ENCODE measurements around the gene MAGI2.

Gene MAGI2

DNA sequence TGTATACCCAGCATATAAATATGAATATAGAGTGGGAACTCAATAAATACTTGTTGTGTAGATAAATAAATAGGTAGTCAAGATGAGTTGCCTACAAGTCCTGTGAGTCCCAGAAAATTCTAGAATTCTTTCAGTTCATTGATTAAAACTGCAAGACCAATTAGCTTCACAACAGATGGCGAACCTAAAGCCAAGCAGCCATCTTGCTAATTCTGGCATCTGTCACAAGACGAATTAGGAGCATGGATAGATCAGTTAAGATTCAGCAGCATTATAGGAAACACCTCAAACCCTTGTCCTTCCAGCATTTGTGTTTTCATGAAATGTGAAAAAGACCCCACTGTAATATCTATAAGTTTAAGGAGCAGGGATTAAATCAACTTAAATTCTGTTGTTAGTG is 552.7 kb downstream of the MAGI2 start:
- Histone ChIP-seq H3K4me3 (no peak overlapping the region), H3K27ac (no peak overlapping the region)

DNA sequence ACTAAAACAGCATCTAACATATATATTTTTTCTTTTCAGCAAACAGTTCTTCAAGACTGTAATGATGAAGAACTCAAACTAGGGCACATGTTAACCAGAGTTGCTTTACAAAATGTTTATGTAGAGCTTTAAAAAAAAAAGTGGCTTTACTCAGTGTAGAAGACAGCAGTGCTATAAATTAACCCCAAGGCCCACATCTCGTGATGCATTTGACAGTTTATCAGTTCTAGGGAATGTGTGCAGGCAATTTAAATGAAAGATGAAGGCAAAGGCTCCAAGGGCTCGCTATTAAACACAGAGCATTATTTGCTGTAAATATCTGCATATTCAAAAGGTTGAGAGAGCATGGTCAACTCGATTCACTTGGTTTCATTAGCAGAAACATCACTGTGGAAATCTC is 558.1 kb downstream of the MAGI2 start:
- H3K27ac ChIP-seq: no peak overlapping the region
- H3K4me3 ChIP-seq: no peak overlapping the region

DNA sequence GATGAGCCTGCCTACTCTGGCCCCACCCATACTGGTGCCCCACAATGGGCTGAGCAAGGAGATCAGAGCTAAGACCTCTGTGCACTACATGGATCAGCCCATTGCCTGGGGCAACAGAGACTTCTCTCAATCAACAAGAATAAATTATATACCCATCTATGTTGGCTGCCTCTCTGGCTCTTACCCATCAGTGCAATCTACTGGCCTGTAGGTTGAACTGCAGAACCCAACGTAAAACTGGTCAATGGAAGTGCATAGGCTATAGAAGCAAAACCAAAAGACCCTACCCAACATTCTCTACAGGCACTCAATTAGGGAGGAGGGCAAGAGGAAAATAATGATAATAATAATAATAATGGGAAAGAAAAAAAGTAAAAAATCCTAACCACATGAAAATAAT is 574.3 kb downstream of the MAGI2 start:
- H3K27ac ChIP-seq: no peak overlapping the region
- H3K4me3 ChIP-seq: no peak overlapping the region

DNA sequence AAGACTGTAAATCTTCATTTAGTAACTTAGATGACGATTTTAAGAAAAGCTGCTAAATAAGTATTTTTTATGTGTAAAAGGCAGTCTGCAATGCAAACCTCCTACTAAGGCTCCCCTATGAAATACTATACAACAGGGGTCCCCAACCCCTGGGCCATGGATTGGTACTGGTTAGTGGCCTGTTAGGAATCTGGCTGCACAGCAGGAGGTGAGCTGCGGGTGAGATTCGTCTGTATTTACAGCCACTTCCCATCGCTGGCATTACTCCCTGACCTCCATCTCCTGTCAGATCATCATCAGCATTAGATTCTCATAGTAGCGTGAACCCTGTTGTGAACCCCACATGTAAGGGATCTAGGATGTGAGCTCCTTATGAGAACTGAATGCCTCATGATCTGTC is 580.4 kb downstream of the MAGI2 start:
- H3K27ac ChIP-seq: no peak overlapping the region
- H3K4me3 ChIP-seq: no peak overlapping the region

DNA sequence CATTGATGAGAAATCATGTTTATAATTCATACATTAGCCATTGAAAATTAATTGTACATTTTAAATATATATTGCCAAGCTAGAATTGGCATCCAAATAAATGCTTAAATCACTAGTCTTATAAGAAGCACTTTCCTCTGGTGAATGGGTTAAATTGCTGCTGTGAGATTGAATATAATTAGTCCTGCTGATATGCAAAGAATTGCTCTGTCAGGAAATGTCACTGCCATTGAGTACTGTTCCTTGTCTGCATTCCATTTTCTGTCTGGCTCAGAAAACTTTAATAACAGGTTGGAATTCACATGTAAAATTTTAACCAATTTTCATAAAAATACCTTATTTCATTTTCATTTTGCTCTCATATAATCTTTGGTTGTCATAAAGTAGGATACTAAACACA is 589.1 kb downstream of the MAGI2 start:
- H3K27ac ChIP-seq: no peak overlapping the region
- no peak overlapping the region for H3K4me3 ChIP-seq

DNA sequence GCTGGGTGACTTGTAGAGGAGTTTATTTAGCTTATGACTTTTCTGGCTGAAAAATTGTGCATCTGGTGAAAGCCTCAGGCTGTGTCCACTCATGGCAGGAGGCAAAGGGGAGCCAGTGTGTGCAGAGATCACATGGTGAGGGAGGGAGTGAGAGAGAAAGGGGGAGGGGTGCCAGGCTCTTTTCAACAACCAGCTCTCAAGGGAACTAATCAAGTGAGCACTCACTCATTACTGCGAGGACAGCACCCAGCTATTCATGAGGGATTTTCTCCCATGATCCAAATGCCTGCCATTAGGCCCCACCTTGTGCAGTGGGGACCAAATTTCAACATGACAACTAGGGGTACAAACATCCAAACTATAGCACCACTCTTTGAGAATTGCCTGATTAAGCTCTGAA is 590.2 kb downstream of the MAGI2 start:
- Histone ChIP-seq H3K27ac (no peak overlapping the region), H3K4me3 (no peak overlapping the region)

DNA sequence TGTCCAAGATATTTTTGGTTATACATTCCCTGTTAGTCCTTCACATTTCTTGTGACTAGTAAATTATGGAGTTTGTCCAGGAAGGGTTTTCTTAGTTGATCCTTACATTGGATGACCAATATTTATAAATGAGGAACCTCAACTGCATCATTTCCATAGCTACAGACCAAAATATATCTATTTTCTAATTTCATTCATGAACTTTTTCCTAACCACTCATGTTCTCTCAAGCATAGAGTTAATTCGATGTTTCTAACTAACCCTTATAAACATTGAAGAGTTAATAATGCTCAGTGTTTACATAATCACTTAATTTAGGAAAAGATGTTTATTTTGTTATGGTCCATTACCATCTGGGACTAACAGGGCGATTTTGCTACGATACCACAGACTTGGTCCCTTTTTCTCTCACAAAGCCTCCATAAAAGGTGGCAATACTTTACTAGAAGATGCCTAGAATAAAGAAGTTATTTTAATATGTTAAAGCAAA is 591.0 kb downstream of the MAGI2 start:
- H3K4me3 ChIP-seq: no peak overlapping the region

DNA sequence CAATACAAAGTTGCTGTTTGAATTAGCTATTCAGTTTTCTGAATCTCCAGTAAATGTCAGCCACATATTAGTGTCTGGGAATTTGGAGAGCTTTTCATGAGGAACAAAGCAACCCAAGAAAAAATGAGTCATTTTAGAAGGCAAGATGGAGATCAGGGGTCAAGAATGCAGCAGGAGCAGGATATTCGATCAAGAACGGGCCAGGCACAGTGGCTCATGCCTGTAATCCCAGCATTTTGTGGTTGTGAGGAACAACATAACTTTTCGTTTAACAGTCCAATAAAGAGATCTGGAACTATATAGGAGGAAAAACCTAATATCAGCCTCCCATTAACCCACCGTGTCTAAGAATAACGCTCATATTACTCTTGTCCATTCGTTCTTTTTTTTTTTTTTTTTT is 600.5 kb downstream of the MAGI2 start:
- H3K27ac ChIP-seq: no peak overlapping the region
- no peak overlapping the region for H3K4me3 ChIP-seq

More for the DNA sequence above, 591.0 kb downstream of the MAGI2 start:
- H3K27ac ChIP-seq: no peak overlapping the region

DNA sequence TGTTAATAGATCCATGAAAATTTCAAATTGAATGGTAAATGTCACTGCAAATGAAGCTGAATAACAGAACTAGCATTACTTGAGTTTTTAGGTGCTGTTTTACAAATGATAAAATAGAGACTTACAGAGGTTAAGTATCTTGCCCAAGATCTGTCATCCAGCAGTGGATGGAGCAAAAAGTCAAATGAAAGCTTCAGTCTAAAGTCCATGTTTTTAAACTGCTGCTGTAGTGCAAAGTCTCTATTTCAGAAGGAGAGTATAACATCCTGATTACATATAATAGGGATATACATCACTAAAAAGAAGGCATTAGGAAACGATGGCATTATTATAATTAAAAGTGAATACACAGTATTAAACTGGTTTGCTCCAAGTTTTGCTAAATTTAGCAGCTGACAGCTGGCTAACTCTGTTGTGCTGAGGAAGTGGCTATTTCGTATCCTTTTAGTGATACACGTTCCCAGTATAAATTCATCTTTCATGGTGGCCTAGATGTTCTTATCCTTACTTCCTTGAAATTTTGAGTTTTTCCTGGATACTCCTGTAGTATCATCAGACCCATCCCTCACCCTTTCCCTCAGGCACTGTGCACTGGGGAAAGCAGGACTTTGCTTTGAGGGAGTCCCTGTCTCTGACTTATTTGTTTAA is 603.2 kb downstream of the MAGI2 start:
- no peak overlapping the region for H3K27ac ChIP-seq
- H3K4me3 ChIP-seq: no peak overlapping the region

DNA sequence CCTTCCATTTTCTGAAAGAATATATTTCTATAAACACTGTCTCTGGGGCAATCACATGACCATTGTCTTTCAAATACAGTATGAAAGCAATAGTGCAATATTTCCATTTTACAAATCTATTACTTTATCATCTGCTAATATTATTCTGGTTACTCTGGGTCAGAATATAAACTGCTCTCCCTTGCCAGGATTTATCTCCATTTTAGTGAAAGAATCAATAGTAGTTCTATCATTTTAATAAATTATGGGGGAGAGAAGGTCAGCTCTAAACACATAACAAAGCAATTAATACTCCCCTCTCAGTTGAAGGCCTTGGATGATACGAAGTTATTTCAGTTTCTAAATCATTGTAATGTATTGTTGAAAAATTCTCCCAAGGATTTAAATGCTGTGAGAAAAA is 608.3 kb downstream of the MAGI2 start:
- no peak overlapping the region for H3K4me3 ChIP-seq
- no peak overlapping the region for H3K27ac ChIP-seq

DNA sequence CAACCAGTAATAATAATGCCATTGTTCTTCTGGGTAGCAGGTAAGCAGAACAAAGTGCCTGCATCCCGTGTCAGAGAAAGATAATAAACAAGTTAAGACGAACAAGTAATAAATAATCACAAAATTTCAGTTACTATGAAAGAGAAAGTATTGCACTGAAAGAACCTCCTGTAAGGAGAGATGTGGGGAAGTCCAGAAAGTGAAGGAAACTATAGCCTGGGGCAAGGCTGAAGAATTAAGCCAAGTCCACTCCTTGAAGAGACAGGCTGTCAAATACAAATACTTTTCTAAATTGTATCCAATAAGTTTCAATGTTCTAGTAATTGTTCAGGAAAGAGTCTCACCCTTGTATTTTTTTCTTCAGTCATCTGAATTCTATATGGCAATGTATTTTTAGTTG is 611.4 kb downstream of the MAGI2 start:
- no peak overlapping the region for H3K27ac ChIP-seq
- no peak overlapping the region for H3K4me3 ChIP-seq

DNA sequence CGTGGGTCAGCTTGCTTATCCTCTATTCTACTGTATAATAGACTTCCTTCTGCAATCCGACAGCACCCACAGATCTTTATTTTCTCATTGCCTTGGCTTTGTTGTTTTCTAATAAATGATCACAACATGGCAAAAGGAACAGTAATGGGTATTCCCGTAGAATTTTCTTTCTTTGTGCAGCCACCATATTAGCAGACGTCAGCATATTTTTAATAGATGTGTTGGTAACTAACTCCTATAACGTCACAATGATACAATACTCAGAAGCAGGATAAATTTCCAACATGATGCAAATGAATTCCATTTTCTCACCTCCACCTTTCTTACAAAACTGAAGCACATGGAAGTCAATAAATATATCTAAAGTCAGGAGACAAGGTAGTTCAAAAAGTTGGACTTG is 617.6 kb downstream of the MAGI2 start:
- Histone ChIP-seq H3K27ac (no peak overlapping the region), H3K4me3 (no peak overlapping the region)

DNA sequence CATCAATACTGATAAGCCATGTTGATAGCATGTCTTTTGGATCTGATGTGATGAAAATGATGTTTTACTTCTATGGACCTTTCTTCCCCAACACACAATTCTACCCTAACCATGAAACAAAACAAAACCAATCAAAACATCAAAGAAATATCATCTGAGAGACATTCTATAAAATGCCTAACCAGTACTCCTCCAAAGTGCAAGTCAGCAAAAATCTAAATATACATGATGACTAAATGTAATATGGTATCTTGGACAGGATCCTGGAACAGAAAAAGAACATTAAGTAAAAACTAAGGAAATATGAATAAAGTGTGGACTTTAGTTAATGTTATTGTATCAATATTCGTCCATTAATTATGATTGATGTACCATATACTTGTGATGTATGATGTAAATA is 625.1 kb downstream of the MAGI2 start:
- Histone ChIP-seq H3K27ac (no peak overlapping the region), H3K4me3 (no peak overlapping the region)

DNA sequence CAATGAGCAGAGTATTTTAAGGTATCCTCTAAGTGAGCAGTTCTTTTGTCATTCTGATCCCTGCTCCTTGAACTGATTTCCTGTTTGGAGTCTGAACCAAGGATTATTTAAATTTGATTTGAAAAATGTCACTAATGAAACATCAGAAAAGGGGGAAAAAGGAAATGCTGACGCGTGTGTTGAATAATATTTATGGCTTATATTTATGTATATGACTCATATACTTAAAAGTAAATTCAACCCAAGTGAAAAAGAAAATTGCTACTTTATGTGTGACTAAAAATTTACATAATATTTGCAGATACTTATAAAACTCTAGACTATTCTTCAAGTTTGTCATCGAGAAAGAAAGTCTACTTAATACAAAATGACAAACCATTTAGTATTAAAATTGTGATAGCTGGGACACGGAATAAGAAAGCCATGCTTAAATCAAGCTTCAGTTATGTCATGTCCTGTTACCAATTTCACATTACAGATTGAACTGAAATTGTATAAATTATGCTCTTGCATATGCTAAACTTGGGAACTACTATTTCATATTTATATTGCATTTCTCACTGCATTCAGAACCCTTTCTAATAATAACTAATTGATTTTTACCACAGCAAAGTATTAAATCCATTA is 649.9 kb downstream of the MAGI2 start:
- Histone ChIP-seq H3K27ac (no peak overlapping the region), H3K4me3 (no peak overlapping the region)

DNA sequence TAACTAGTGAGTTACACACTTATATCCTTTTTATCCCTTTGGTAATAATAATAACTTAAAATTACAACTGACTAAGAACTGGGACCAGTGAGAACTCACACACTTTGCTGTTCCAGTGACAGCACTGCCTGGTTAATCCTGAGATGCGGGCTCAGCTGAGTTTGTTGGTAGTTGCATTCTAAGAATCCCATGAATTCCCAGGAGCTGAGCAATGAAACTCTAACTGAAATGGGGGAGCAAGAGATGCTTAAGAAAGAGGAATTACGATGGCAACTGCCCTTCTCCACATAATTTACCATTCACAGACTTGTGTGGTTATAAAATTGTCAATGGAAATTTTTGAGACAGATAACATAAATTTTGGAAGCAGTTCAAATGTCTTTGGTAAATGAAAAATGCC is 659.4 kb downstream of the MAGI2 start:
- Histone ChIP-seq H3K4me3 (no peak overlapping the region), H3K27ac (no peak overlapping the region)

DNA sequence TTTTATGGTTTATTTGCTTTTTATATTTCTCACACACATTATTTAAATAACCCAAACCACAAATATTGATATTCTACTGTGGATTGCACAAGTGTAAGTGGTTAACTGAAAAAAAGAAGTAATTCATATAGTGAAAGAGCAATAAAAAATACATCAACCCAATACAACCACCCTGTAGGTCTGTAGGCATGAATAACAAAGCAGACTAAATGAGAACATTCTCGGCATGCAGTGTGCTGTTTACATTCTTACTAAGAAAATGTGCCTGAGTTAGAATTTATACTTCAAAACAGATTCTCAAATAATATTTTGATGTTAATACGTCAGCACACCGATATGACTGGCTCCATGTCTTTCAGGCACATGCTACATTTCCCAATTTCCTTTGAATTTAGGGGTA is 660.8 kb downstream of the MAGI2 start:
- H3K4me3 ChIP-seq: no peak overlapping the region
- H3K27ac ChIP-seq: no peak overlapping the region

DNA sequence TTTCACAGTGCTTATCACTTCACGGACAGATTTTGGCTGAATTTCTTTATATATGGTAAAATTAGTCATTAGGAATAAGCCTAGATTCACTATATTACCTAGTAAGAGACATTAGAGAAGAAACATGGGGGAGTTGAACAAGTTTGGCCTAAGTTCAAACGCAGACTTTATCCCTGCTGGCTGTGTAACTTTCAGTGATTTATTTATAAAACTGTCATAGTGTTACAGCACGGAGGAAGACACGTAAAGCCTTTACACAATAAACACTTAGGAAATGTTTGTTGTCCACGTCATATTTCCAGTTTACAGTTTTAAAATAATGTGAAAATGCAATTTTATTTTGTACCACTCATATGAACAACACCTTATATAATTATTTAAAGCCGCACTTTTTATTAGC is 661.5 kb downstream of the MAGI2 start:
- Histone ChIP-seq H3K27ac (no peak overlapping the region), H3K4me3 (no peak overlapping the region)

DNA sequence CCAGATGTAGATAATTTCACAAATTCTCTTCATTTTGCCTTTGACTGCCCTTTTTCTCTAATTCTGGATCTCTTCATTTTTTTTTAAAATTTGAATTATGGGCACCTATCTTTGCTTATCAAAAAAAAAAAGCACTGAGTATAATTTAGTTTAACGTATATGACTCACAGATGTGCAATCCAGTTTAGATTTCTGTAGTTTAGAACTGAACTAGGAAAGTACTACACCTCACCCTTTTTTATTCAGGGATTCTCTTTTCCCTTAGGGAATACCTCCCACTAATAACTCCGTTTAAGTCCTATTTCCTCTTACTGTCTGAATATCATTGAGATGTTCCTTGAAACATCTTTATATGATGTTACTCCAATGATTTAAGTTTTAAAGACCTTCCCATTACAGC is 665.0 kb downstream of the MAGI2 start:
- Histone ChIP-seq H3K4me3 (no peak overlapping the region), H3K27ac (no peak overlapping the region)

DNA sequence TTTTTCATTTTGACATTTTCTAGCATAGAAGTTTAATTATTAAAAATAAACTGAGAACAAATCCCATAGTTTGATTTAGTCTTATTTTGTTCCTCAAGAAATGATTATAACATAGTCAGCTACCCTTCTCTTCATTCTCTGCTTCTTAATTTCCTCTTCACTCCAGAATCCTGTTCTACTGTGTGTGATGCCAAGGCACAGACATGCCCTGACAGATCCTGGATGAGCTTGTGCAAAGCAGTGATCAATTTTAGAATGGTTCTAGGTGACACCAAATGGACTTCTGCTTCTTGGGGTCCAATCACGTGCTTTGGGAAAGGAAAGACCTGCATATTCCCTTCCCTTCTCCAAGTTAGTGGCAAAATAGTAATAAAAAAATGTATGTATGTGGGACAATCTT is 665.6 kb downstream of the MAGI2 start:
- no peak overlapping the region for H3K4me3 ChIP-seq

DNA sequence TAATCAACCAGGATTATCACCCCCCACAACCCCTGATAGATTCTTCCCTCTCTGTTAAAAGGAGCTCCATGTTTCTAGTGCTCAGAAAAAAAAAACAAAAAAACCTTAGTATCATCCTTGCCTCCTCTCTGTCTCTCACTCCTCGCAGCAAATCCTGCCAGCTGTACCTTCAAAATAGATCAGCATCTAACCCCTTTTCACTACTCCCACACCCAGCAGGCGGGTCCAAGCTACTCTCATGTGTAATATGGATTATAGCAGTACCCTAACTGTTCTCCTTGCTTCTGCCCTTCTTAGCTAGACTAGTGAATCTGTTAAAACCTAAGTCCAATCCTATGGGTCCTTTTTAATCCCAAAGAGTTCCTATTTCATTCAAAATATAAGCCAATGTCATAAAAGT is 667.4 kb downstream of the MAGI2 start:
- Histone ChIP-seq H3K27ac (no peak overlapping the region), H3K4me3 (no peak overlapping the region)

More for the DNA sequence above, 665.6 kb downstream of the MAGI2 start:
- H3K27ac ChIP-seq: no peak overlapping the region

DNA sequence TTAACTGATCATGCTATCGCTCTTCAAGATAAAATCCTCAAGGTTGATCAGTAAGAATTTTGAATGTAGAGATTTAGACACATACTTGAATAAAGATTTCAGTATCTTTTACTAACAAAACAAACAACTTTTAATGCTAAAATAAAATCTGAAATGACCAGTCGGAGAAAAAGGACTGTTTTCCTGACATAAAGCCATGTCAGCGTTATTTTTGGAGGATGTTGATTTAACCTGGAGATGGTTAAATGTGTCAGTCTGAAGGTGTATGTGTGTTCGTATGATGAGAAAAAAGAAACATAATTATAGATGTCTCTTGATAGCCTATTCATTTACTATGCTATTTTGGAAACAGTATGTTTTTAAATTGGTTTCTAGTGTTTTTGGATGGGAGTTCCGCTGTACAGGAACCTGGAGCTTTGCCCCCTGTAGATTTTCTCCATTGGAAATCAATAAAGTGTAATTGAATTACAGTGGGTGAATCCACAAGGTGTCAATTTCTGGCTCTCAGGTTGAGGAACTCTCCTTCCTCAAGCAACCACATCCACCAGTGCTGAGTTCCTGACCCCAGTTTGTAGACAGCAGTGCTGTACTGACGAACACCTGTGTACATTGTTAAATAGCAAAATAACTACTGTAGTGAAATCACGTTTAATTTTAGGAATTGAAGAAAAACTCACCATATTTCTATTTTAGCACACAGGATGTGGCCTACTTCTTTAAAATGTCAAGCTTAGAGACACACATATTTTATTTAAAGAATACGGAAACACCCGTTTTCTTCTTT is 670.1 kb downstream of the MAGI2 start:
- Histone ChIP-seq H3K27ac (no peak overlapping the region), H3K4me3 (no peak overlapping the region)
